ENCODE measurements around the gene MPI.
"Not testable (repeated sequence)": the region's sequence is repeated elsewhere in the genome, so short reads cannot be mapped to it uniquely, and the experiment has no call there.

Gene MPI

DNA sequence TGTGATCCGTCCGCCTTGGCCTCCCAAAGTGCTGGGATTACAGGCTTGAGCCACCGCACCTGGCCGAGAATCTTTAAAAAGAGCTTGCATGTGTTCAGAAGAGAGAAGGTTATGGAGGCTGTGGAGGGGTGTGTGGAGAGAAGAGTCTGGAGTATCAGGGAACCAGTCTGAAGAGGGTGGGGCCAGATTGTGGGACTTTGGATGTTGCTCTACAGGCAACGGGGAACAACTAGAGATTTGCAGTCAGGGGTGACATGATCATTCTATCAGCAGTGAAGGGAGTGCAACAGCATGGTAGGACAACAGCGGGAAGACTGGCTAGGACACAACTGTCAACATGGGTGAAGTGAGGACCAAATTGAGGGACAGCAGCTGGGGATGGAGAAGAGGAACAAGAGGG, 25.5 kb upstream of the MPI start:
- no peak for DNase-seq (ENCODE audit: low read depth)

DNA sequence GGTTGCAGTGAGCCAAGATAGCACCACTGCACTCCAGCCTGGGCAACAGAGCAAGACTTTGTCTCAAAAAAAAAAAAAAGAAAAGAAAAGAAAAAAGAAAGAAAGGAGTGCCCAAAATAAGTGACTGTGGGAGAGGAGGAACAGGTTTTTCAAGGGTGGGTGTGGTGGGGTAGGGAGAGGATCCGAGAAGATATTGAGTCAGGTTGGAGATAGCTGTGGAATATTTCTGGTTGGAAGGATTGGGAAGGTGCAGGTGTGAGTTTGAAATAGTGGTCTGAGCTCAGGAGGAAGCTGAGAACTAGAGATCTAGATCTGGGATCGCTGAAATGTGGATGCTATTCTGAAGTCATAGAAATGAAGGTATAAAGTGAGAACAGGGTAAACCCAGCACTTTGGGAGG, 24.5 kb upstream of the MPI start:
- no peak for DNase-seq (ENCODE audit: low read depth)

DNA sequence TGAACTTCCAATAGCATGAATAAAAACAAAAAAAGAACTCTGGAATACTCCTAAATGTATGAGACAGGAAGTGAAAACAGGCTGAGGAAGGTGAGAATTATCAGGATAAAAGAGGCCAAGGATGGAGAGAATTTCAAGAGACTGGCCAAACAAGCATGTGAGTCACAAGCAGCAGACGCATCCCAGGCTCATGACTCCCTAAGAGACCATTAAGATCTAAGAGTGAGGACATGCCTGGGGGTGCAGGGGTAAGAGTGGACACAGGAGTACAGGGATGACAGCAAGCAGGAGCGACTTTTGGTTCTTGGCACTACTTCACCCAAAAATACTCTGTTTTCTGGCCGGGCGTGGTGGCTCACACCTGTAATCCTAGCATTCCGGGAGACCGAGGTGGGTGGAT, 23.8 kb upstream of the MPI start:
- DNase-seq (ENCODE audit: low read depth): no peak

DNA sequence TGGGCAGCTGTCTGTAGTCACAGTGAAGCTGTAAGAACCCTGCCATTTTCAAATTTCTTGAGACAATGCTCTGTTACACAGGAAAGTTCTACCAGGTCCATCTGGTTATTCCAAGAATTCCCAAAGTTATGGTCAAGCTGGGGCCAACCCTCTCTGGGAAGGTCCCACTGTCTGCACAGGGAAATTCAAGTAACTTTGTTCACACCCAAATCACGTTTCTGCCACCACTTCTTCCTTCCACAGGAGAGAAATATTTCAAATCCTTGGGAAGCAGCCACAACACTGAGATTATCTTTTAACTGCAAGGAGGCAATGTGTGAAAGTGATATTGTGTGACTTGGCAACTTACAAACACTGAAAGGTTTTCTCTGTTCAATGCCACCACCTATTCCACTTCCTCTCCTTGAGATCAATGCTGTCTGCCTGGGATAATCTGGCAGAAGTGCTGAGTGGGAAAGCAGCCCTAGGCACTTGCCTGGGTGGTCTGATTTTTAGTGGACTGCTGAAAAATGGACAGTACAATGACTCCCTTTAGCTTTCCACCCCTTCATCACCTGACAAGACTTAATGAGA, 22.3 kb upstream of the MPI start:
- no peak for DNase-seq (ENCODE audit: low read depth)

DNA sequence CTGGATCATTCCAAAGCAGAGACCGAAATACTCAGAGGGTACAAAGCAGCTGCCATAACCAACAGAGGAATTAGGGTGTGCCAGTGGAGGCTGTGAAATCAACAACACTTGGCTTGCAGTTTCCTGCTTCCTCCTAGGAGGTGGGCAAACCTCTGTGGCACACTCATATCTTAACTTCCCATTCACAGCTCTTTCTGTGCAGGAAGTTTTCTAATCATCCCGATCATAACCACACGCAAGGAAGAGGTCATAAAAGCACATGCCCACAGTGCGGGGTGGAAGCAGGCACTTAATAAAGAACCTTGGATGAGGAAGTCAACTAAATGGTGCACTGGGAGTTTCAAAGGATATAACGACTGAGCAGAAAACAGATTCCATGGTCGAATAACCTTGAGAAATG, 21.8 kb upstream of the MPI start:
- DNase-seq (ENCODE audit: low read depth): no peak

DNA sequence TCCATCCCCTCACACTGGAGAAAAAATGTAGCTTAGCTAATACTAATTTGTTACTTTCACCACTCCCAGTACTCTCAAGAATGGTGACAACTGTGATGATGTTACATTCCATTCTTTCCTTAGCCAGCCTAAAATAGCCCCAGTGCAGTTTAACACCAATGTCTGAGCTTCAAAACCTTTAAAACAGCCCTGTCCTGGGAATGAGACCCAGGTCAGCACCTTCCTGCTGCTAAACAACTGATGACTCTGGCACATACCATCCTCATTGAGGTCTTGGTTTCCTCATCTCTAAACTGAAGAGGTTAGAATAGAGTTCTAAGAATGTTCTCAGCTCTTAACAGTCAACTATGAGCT, 20.5 kb upstream of the MPI start:
- DNase-seq (ENCODE audit: low read depth): no peak

DNA sequence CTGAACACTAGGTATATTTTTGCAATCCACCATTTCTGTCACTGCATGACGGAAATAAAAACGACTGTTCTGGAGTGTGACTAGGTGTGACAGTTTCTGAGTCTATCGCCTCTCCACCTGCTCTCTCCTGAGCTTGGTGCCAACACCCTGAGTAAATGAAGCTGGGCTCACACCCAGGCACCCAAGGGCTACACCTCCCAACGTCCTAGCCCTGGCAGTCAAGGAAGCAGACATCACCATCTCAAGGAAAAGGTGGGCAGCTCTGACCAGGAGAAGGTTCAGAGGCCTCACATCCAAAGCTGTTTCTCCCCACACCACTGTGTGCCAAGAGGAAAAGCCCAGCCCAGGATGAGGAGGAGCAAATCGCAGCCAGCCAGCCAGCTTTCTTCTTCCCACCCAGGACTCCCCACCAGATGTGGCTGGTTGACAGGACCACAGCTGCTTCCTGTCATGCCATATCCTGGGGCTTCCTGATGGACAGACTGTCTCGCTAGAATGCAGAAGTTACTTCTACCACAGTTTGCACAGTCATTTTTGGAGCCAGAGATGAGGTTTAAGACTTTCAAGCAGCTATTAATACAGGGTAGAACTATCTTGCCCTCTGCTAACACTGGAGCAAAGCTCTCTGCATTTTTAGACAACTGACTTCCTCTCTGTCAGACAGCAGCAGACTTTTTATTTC, 20.0 kb upstream of the MPI start:
- no peak for DNase-seq (ENCODE audit: low read depth)

DNA sequence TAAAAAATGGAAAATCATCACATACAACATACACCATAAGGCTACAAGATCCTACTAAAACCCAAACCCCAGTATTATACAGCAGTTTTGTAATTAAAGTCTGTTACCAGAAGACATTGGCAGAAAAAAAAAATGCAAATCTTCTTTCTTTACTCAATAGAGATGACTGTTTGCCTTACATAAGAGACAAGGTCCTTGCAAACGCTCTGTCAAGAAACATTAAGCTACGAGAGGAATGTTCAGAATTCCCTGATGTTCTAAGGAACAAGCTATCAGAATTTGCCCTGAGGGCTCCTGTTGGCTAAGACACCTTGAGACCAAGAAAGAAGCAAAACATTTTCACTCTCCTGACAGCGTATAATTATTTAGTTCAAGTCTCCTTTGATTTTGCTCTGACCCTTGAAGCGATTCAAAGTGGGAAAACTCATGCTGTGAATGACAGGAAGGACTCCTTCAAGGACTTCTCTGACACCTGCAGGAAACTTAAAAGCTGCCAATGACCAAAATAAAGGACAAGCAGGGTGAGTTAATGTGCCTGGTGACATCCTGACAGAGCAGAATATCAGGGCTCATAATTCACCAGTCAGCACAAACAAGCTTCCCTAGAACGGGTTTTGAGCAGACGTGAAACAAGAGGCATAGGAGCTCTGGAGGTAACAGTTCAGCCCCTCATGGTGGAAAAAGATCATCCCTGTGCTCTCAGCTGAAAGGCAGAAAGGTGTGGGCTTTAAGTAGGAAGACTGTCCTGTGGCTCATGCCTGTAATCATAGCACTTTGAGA, 19.2 kb upstream of the MPI start:
- DNase-seq (ENCODE audit: low read depth): no peak

DNA sequence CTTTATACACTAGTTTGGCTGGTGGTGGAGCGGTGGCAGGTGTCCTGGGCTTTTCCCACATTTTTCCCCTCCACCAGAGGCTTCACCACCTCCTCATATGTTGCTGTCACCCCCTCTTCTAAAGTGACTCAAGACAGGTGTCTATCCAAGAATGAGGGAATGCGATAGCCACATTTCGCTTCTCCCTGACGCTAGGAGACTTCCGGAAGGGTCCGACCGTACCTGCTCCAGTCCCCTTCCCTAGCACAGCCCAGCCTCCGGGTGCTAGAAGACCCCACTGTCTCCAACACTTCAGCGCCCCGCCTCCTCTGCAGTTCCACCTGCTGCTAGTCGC, 17.2 kb upstream of the MPI start:
- DNase-seq (ENCODE audit: low read depth): no peak

DNA sequence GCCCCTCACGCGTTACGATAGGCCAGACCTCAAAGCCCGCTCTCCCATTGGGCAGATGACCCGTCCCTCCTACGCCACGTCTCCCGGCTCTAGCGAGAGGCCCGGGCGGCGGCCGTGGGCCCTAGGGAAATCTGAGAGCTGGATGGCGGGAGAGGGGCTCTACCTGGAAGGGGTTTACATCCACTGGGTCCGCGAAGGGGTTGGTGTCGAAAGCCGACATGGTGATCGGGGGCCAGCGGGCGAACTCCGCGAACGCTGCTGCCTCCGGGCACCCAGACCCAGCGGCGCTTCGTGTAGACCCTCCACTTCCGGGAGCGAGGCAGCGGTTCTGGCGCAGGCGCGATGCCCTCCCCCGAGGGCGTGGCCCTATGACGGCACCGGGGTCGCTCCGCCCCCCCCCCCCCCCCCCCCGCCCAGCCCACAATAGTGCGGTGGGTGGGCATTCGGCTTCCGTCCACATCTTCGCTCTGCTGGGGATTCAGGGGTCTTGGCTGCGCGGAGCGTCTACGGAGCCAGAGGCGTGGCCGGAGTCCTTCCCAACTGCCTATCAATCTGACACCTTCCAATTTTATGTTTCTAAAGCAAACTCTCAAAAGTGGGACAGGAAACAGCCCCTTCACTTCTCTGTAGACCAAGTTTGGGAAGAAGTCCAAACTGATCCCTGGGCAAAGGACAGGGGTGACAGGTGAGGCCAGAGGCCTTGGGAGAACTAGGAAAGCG, 16.6 kb upstream of the MPI start, which contains the start of gene SCAMP2:
Gene SCAMP2, minus strand, starts transcription at position 330 of the 720 bp plus-strand sequence. Its CDS starts 110 bp downstream, at position 220.
- DNase-seq (ENCODE audit: low read depth): peak; percentile 81

DNA sequence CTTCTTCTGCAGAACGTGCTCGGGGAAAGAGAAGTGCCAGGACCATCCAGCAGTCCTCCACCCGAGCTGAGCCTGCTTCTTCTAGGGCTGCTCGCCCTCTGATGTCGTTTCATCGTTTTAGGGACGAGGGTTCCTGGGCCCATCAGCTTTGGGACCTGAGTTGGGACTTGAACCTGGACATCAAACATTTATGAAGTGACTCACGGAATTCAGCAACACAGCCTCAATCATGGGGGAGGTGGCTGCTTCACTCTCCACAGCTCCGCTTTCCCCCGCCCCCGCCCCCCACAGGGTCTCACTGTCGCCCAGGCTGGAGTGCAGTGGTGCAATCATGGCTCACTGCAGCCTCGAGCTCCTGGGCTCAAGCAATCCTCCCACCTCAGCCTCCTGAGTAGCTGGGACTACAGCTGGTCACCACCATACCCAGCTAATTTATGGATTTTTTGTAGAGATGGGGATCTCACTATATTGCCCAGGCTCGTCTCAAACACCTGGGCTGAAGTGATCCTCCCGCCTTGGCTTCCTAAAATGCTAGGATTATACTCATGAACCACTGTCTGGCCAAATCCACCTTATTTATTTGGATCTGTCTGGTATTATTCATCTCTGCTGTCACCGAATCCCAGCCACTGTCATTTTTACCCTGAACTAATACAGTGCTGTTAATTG, 16.0 kb upstream of the MPI start:
- DNase-seq (ENCODE audit: low read depth): no peak

DNA sequence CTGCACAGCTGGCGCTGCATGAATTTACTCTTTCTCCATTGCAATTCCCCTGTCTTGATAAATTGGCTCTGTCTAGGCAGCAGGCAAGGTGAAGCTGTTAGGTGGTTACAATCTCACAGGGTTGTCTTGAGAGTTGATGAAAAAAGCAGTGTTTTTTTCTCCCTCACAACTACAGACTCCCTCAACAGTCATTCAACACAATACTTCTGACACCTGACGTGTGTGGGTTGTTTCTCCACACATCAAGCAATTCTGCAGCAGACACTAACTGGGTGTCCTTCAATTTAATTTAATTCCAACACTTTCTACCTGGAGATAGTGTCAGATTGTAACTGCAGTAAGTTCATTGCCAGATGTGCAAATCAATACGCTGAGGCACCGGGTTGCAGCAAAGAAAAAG, 11.6 kb upstream of the MPI start:
- no peak for DNase-seq (ENCODE audit: low read depth)

DNA sequence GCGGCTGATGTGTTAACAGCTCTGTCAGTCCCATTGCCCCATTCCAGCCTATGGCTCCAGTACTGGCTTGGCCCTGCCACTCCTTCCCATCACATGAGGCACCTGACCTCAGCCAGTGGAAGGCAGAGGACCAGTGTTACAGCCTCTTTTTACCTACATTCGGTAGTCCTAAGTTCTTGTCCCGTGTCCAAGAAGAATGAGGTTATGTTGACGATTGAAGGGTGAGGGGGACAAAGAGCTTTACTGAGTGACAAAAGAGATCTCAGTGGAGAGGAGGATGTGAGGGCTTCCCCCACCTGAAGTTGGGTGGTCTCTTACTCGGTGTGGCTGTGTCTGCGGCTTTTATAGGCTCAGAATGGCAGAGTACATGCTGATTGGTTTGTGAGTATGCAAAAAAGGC, 7.3 kb upstream of the MPI start:
- no peak for DNase-seq (ENCODE audit: low read depth)

DNA sequence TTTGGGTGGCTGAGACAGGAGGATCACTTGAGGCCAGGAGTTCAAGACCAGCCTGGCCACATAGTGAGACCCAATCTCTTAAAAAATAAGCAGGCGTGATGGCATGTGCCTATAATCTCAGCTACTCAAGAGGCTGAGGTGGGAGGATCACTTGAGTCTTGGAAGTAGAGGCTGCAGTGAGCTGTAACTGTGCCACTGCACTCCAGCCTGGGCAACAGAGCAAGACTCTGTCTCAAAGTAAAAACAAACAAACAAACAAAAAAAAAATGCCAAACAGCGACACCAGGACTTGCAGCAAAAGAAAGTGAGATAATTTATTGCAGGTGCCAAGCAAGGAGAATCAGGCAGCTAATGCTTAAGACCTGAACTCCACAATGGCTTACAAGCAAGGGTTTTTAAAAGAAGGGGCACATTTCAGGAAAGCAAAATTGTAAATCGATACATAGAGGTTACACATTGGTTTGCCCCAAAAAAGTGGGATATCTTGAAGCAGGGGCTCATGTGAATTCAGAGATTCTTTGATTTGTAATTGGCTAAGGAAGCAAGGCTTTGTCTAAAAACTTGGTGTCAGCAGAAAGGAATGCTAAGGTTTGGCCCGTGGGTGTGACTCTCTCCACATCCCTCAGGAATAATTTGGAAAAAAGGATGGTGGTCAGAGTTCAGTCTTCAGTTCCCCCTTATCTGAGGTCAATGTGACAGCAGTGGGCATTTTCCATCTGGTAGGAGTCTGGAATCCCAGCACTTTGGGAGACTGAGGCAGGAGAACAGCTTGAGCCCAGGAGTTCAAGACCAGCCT, 5.2 kb upstream of the MPI start:
- DNase-seq (ENCODE audit: low read depth): no peak

DNA sequence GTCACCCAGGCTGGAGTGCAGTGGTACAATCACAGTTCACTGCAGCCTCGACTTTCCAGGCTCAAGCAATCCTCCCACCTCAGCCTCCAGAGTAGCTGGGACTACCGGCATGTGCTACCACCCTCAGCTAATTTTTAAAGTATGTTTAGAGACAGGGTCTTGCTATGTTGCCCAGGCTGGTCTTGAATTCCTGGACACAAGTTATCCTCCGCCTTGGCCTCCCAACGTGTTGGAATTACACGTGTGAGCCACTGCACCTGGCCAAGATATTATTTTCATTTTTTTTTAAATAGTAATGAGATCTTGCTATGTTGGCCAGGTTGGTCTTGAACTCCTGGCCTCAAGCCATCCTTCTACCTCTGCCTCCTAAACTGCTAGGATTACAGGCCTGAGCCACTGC, 4.4 kb upstream of the MPI start:
- DNase-seq (ENCODE audit: low read depth): no peak

DNA sequence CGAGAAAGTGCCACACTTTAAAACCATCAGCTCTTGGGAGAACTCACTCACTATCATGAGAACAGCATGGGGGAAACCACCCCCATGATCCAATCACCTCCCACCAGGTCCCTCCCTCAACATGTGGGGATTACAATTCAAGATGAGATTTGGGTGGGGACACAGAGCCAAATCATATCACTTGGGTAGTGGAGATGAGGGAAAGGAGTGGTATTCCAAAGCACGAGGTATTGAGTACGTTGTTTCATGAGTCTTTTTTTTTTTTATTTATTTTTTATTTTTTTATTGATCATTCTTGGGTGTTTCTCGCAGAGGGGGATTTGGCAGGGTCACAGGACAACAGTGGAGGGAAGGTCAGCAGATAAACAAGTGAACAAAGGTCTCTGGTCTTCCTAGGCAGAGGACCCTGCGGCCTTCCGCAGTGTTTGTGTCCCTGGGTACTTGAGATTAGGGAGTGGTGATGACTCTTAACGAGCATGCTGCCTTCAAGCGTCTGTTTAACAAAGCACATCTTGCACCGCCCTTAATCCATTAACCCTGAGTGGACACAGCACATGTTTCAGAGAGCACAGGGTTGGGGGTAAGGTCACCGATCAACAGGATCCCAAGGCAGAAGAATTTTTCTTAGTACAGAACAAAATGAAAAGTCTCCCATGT, 2.2 kb upstream of the MPI start:
- not testable (repeated sequence) for DNase-seq (ENCODE audit: low read depth)

DNA sequence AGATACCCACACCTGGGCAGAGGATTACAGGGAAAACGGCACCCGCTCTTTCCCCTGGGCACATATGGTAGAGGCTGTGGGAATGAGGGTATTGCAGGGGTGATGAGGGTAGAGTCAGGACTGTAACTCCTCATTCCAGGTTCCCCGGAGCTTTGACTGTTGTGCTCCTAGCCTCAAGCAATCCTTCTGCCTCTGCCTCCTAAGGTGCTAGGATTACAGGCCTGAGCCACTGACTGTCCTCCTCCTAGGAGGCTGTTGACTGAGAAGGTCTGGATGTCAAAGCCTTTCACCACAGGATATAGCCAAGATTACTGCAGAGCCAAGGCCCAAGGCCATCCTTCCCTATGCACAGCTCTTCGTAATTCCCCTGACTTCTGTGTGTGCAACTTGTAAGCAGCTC, 1.1 kb upstream of the MPI start:
- no peak for DNase-seq (ENCODE audit: low read depth)

DNA sequence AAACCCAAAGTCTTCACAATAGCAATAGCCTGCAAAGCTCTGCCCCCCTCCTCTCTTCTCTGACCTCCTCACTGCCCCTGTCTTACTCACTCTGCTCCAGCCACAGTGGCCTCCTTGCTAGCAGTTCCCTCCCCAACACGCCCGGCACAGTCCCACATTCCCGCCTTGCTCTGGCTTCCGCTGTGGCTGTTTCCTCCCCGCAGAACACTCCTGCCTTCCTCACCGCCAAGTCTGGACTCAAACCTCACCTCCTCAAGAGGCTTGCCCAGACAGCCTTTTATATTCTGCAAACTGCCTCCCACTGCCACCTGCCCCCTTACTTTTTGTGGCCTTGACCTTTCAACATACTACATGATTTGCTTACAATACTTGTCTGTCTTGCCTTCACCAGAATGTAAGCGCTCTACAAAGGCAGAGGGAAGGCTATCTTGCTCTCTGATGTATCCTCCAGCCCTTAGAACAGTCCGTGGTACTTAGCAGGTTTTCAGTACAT, 406 bp upstream of the MPI start:
- DNase-seq (ENCODE audit: low read depth): no peak

DNA sequence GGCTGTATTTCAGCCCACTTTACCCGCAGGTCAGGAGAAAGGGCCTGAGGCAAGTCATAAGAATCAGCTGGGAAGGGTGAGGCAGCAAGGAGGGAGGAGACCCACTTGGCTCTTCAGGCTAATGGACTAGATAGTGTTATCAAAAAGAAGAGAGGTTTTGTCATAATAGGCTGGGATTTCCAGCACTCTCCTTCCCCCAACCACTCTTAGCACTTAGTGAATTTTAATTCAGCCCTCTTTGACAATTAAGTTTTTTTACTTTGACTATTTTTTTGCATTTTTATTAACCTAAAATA, 771 bp downstream of the MPI start:
- DNase-seq (ENCODE audit: low read depth): no peak

DNA sequence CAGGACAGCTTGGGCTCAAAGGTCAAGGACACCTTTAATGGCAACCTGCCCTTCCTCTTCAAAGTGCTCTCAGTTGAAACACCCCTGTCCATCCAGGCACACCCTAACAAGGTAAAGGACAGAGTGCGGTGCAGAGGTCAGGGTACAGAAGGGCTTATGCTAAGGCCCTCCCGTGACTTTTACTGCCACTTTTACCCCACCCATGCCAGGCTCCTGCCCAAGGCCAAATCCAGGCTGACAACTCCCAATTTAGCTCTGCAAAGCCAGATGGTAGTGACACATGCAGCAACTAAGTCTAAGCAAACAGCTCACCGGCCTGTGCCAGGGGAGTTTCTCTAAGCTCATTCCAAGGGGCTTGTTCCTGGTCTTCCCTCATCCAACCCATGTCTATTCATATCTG, 1.6 kb downstream of the MPI start:
- no peak for DNase-seq (ENCODE audit: low read depth)

DNA sequence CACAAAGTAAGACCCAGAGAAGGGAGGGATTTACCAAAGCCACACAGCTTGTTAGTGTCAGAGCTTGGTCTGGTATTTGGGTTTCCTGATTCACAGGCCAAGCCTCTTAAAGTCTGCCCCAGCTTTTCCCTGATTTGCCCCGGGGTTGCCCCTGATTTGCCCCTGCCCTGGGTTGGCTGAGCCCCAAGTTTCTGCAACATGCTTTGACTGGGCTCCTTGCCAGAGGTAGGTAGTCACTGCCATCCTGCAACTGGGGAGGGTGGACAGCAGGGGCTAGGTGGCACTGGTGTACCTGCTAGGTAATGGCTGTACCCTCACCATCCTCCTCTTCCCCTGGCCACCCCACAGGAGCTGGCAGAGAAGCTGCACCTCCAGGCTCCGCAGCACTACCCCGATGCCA, 2.5 kb downstream of the MPI start:
- DNase-seq (ENCODE audit: low read depth): no peak

Data from stimulated activated CD8-positive, alpha-beta memory T cell treated with anti-CD3 and anti-CD28 coated beads, Interleukin-4, amount 100 ng/mL, for 24 hours (primary cell).